ENCODE results near the gene LBR.
"Not testable (repeated sequence)": the region's sequence is repeated elsewhere in the genome, so short reads cannot be mapped to it uniquely, and the experiment has no call there.

The LBR gene

DNA sequence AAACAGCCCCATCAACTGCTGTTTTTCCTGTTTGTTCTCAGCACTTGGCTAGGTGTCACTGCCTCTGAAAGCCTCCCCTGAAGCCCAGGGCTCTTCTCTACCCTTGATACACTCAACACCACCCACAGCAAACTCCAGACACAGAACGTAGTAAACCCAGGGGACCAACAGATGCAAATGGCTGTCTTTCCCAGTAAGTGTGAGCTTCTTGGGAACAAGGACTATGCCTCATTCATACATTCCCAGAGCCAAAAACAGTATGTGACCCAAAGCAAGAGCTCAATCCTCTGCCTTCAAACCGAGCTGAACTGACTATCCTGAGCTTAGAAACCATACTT, 4.4 kb downstream of the LBR start:
- no peak for DNase-seq (ENCODE audit: low read depth in 2 of 2)

DNA sequence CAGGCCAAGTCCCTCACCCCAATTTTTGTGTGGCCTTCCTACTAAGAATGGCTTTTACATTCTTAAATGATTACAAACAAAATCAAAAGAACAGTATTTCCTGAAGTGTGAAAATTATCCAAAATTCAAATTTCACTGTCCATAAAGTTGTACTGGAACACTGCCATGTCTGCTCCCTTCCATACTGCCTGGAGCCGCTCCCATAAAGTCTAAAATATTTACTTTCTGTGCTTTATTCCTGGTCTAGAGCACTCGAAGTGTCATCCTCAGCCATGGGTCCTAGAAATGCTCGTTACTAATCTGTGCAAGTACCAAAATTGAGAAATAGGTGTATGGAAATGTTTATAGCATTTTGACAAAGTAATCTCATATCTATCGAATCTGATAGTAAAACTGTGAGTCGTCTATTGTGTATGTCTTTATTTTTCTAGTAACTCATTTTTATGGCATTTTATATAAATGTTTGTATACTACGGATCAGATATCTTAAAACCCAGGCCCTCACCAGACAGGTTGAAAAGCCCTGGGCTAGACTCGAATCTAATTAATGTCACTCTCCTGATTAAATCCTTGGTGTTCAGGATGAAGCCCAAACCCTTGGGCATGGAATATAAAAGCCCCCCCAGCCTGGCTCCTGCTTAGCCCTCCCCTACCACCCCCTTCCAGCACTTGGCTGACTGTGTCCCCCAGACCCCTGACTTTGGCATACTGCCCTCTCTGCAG, 4.9 kb downstream of the LBR start:
- DNase-seq (ENCODE audit: low read depth in 2 of 2), result no peak

DNA sequence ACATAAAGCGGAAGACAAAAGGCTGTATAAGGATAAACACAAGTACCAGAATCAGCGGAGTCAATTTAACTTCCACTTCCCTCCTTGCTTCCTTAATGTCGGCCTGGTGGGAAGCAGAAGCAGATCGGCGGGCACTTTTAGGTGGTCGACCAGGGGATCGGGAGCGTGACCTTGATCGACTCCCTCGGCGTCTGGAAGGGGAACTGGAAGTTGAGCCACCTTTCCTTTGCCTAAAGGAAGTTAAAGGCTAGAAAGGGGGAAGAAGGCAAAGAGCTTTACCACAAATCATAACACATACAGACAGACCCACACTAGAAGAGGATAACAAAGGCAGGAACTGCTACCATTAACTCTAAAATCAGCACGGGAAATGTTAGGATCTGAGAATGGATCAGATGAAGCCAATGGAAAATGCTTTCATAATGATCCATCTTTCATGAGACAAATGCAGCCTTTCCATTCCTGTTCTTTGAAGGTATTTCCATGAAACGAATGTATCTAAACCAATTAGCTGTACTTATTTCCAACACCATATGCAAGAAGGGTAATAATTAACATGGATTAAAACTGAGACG, 5.7 kb downstream of the LBR start:
- no peak for DNase-seq (ENCODE audit: low read depth in 2 of 2)

DNA sequence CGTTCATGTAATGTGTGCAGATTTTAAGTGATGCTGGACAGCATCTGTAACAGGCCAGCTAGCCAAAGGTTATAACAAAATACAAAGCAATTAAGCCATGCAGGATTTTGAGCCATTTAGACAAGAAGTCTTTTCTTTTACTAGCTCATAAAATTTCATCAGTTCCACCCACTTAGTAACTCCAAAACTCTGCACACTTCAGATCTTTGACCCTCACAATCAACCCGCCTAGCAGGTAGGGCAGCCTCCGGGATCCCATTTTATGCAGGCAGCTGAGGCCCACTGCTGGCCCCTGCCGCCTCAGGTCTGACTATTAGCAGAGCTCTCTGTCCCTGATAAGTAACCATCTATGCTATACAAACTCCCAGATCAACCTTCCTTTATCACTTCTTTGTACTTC, 9.2 kb downstream of the LBR start:
- no peak for DNase-seq (ENCODE audit: low read depth in 2 of 2)

DNA sequence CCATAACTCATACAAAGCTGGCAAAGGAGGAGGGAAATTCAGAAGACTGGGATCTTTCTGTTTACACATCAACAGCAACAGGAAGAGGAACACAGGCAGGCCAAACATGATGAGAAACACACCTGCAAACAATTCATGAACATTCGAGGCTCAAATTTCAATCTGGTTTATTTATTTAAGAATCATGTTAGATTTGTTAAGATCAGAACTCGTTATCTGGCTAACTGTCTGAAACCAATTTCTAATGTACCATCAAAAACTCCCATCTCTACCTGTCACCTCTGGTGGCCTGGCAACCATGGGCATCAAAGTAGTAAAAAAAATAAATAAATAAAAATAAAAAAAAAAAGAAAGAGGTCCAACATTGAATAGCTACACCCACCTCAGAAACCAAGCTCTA, 9.8 kb downstream of the LBR start:
- DNase-seq (ENCODE audit: low read depth in 2 of 2), result no peak

DNA sequence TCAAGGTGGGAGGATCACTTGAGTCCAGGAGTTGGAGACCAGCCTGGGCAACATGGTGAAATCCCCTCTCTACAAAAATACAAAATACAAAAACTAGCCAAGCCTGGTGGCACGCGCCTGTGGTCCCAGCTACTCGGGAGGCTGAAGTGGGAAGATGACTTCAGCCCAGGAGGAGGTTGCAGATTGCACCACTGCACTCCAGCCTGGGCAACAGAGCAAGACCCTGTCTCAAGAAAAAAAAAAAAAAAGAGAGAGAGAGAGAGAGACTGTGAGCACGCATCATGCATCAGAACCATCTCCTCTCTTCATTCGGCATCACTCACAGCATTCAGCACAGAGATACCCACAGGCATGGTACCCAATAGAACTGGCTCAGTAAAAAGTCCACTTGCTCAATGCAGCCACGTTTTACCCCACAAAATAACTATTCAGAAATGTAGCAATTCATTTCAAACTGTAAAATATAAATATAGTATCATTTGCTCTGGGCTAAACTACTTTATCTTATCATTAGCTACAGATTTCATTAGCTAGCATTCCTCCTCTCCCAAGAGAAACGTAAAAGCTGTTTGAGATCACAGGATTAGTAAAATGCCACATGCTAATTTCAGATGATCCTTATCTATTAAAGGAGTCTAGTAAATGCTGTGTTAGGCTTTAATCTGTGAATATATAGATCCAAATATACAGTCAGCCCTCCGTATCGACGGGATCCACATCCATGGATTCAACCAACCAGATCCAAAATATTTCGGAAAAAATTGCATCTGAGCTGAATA, 11.7 kb downstream of the LBR start:
- no peak for DNase-seq (ENCODE audit: low read depth in 2 of 2)

DNA sequence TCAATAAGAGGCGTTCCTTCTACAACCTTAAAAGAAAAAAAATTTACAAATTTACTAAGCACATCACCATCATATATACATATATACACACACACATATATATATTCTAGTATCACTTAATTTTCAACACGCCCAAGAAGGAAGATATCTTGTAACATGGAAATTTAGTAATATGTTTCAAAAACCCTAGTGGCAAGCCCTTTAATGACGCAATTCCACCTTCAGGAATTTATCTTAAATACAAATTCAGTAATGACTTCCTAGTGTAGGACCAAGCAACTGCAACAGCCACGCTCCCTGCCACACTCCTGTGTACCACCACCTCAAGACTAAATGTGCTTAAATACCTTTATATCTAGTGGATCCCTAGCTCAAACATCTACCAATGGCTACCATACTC, 12.5 kb downstream of the LBR start:
- no peak for DNase-seq (ENCODE audit: low read depth in 2 of 2)

DNA sequence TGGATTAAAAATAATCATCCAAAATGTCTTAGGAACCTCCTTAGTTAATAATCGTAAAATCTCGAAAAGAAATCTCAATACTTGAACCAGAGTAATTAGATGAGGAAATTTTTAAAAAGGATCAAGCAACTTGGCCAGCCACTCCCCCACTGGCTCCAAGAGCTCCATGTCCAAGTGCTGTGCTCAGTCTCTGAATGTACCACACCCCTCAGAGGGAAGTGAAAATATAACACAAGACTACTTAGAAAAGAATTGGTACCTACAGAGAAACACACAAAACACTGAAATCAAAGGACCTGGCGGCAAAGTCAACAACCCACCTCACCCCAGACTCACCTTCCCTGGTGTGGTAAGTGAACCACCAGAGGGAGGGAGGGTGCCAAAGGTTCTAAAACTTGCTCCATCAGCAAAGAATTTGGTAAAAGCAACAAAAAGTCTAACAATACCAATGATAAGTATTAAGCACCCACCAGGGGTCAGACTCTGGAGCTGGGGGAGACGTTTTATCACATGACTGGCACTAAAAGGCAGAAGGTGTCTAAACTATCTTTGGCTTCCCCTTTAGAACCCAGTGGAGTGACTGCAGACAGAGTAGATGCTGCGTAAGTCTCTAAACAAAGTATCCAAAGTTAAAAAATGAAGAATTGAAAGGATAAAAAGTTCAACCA, 14.0 kb downstream of the LBR start:
- DNase-seq (ENCODE audit: low read depth in 2 of 2), result no peak

DNA sequence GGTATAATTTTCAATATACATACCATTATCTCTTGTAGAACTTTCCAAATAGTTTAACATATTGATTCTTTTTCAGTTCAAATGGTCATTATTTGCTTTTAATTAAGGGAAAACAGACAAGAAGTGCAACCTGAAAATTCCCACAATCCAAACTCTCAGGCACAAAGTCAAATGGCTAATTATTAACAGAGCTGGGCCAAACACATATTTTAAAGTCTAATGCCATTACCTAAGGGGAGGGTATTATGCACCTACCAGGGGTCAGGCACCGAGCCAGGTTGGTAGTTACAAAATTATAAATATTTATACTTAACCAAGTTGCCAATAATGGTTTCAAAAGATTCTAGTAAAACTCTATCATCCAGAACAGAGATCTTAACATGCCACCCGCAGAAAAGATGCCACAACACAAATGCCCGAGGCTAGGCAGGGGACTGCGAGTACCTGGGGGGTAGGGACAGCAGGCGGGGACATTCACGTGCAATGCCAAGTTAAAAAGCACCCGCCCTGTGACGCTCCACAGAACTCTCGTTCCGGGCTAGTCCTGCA, 15.0 kb downstream of the LBR start:
- DNase-seq (ENCODE audit: low read depth in 2 of 2), result no peak

DNA sequence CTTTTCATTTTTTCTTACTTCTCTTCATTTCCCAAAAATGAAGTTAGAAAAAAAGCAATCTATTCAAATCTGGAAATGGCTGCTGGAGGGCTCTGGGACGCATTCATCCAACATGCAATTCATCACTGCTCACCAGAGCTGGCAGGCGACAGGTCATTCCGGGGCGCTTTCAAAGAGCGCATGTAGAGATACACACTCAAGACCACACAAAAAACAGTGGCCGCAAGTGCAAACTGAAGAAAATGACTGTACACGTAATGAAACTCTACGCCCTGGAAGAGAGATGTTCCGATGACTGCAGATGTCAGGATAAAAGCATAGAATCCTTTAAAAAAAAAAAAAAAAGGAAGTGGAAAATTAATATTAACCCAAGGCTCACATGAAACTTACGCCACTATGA, 15.5 kb downstream of the LBR start:
- no peak for DNase-seq (ENCODE audit: low read depth in 2 of 2)

DNA sequence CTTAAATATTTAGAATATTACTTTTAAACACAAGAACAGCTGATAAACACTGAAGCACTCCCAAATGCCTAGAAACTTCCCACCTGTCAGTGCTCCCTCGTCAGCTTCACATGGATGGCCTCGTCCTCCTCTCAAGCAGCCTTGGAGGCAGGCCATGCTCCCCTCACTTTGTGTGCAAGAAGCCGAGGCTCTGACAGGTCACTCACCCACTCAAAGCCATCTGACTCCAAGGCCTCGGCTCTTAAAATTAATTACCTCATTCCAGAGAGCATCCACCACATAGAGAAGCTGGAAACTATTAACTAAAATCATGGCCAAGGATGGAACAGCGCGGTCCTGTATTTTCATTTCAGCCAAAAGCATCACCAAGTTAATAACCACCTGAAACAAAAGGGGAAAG, 17.8 kb downstream of the LBR start:
- no peak for DNase-seq (ENCODE audit: low read depth in 2 of 2)

DNA sequence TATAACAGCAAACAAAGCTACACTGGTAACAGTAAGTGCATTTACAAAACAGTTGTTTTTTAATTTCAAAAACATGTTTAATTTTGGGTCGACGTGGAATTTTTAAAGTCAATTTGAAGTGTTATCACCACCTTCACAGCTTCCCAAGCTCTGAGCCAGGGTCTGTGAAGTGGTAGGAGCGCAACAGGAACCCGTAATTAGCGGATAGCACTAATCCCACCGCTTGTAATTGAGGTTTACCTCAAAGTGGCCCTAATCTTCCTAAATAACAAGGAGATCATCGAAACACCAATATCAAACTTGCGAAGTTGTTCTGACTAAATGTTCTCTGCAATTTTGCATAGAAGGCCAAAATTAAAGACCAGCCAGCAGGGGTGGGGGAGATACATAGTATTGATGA, 18.8 kb downstream of the LBR start:
- DNase-seq (ENCODE audit: low read depth in 2 of 2), result no peak

DNA sequence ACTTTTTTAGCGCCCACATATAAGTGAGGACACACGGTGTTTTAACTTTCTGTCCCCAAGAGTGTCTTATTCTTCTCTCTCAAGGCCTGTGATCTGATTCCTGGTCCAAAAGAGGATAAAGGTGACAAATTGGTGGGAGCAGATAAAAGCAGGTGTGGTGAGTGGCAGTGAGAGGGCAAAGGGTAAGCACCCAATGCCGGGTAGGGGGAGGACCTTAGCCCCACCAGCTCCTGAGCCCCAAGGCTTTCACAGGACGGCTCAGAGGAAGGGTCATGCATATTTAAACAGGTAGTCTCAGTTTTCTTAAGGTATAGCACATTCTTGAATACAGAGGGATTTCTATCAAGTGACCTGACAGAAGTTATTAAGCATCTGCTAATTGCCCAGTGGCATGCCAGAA, 19.6 kb downstream of the LBR start:
- DNase-seq (ENCODE audit: low read depth in 2 of 2), result no peak

DNA sequence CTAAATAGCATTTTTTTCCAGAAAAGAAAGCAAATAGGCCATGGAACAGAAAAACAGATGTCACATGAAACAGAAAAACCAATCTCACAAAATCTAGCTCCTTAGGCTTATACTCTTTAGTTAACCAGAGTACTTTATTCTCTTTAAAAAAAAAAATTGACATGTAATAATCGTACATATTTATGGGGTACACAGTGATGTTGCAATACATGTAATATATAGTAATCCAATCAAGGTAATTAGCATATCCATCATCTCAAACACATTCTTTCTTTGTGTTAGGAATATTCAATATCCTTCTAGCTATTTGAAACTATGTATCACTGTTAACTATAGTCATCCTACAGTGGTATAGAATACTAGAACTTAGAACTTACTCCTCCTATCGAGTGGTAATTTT, 20.1 kb downstream of the LBR start:
- no peak for DNase-seq (ENCODE audit: low read depth in 2 of 2)

DNA sequence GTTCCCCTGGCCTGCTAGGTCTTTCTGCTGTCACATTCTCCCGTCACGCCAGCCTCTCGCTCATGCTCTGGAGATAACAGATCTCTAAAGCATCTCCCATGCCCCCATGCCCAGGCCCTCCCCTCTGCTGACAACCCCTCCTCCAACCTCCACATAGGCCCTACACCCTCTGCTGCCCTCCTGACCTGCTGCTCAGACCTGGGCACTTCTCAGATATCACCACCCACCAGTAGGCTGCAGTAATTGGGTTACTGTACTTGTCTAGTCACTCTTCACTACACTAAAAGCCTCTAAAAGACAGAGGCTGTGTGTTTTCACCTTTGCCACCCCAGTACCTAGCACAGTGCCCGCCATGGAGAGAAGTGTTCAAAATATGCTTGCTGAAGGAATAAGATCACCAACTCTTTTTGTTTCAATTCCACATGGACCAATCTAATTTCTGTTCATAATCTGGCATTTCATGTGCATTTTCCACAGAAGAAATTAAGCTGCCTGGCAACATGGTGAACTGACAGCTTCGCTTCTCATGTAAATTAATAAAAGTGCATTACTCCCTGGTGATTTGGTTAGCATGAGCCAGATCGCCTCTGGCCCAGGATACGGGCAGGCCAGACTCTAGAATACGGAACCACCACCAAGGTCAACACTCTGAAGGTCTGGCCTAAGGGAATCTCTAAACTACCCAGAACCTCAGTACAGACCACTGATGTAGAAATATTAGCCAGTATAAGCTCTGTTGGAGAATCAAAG, 20.7 kb downstream of the LBR start:
- DNase-seq (ENCODE audit: low read depth in 2 of 2), result no peak

DNA sequence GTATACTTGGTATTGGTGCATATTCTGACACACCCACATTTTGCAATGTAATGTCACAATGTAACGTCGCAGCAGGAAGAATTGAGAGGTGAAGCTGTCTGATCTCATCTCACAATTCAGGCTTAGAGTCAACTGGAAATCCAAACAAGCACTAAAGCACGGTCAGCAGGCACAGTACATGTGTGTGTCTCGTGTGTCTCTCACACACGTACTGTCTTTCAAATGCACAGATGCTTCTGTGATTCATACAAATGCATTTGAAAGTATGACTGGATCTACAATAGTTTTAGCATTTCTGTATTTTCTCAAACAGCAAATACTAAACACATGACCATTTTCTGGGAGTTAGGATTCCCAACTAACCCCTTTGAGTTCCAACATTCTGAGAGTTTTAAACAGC, 26.9 kb downstream of the LBR start:
- no peak for DNase-seq (ENCODE audit: low read depth in 2 of 2)

DNA sequence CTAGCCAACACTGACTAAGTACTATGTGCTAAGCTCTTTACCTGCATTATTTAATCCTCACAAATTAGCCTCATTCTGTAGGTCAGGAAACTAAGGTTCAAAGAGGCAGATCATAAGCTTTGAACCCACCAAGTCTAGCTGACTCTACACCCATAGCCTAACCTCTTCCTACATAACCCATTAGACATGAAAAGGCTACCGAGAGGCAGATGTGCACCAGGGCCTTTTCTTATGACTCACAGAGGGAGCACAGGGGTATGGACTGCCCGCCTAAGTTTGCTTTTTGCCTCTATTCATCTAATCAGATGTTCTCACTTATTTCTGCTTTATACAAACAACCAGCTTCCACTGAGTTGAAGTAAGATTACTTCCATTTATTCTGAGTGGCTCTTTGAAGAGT, 31.5 kb downstream of the LBR start:
- DNase-seq (ENCODE audit: low read depth in 2 of 2), result no peak

DNA sequence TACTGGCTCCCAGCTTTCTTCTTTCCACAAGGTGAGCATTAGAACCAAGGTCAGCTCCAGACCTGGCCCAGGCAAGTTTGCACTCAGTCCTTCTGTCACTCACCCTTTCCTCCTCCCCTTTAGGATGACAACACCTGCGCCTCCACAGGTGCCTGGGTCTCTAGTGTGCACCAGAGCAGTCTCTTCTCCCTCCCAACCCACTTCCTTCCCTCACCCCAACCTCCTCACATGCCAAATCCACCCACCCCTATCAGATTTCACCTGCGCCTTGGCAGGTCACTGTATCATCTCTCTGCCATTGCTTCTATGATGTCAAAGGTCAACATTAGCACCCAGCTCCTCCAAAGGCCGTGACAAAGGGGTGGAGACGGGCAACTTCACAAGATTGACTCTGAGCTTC, 38.0 kb downstream of the LBR start:
- no peak for DNase-seq (ENCODE audit: low read depth in 2 of 2)

DNA sequence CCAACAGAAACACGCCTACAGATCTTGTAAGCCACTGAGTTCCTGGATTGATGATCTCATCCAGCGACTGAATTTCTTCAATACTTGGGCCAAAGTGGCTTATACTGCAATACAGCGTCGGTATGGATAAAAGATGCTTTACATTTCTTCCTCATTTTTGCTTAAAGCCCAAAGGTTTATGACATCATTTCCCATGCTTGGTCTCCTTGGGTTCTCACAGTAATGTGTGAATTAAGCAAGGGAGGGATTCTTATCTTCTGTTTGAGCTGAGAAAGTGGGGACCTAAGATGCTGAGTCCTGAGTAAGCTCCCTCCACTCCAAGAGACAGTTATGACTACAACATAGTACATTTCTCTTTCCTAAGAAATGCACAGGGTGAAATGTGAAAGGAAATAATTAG, 39.5 kb downstream of the LBR start:
- peak; percentile 5 for DNase-seq (ENCODE audit: low read depth in 2 of 2)

DNA sequence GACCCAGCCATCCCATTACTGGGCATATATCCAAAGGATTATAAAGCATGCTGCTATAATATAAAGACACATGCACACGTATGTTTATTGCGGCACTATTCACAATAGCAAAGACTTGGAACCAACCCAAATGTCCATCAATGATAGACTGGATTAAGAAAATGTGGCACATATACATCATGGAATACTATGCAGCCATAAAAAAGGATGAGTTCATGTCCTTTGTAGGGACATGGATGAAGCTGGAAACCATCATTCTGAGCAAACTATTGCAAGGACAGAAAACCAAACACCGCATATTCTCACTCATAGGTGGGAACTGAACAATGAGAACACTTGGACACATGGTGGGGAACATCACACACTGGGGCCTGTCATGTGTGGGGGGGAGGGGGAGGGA, 41.0 kb downstream of the LBR start:
- not testable (repeated sequence) for DNase-seq (ENCODE audit: low read depth in 2 of 2)

DNA sequence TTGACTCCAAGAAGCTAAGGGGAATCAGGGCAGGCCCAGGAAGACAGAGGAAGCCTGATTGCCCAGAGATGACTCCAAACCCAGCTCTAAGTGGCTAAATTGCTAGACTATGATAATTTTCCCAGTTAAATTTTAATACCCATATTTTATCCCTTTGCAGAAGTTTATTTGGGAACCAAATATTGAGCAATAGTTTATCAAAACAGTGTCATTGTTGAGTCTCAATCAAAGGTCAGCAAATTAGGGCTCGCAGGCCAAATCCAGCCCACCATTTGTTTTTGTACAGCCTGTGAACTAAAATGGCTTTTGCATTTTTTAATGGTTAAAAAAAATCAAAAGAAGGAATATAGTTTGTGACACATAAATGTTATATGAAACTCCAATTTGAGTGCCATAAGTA, 47.1 kb downstream of the LBR start:
- no peak for DNase-seq (ENCODE audit: low read depth in 2 of 2)

DNA sequence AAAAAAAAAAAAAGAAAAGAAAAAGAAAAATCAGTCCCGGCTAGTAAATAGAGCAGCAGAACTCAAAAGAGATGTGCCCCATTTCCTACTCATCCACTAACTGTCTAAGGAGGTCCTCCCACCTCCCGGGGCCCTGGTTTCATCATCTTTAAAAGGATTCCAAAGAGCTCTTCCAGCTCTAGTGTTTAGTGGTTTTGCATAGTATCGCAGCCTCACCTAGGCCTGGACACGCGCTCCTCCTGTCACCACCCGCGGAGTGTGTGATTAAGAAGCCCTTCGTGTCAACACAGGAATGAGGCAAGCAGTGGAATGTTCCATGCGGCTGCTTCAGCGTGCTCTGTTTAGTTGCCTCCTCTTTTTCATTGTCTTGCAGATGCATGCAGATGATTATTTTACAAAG, 49.0 kb downstream of the LBR start:
- DNase-seq (ENCODE audit: low read depth in 2 of 2), result peak; percentile 83 to 84
